HG03457 (cell line): Measurements from ENCODE around the gene CTSK.
A peak's percentile ranks its signal among the peaks of the same experiment; 100 is the strongest.
"Not testable (repeated sequence)": the region's sequence is repeated elsewhere in the genome, so short reads cannot be mapped to it uniquely, and the experiment has no call there.

ENCODE experiments used
- ATAC-seq: cut with Tn5 transposase; IDR thresholded peaks from one replicate; pipeline ENCODE4 v1.9.1; 2021; ENCODE audit warnings: moderate number of reproducible peaks; ENCODE audit not compliant: unreplicated experiment

CTSK gene

GRCh38 chr1:150807249-150808023, 624 bp downstream of the CTSK start:
- no peak for ATAC-seq

- ATAC-seq = no peak
Measured at GRCh38 chr1:150805899-150806298, 2.2 kb downstream of the CTSK start.

GRCh38 chr1:150804671-150805070, 3.4 kb downstream of the CTSK start:
- ATAC-seq = no peak

GRCh38 chr1:150799089-150799488, 9.0 kb downstream of the CTSK start:
- ATAC-seq = no peak

- ATAC-seq = no peak
Measured at GRCh38 chr1:150798525-150798924, 9.5 kb downstream of the CTSK start.

GRCh38 chr1:150796374-150796773, 11.7 kb downstream of the CTSK start:
- ATAC-seq = no peak

- ATAC-seq = not testable (repeated sequence)
Measured at GRCh38 chr1:150793778-150794177, 14.3 kb downstream of the CTSK start.

GRCh38 chr1:150793221-150793620, 14.8 kb downstream of the CTSK start:
- no peak for ATAC-seq

- ATAC-seq = no peak
Measured at GRCh38 chr1:150791585-150791984, 16.5 kb downstream of the CTSK start.

GRCh38 chr1:150789396-150789795, 18.7 kb downstream of the CTSK start:
- no peak for ATAC-seq

GRCh38 chr1:150788946-150789345, 19.1 kb downstream of the CTSK start:
- ATAC-seq = no peak

- no peak for ATAC-seq
Measured at GRCh38 chr1:150787455-150787854, 20.6 kb downstream of the CTSK start.

- ATAC-seq = no peak
Measured at GRCh38 chr1:150780510-150780909, 27.6 kb downstream of the CTSK start.

- no peak for ATAC-seq
Measured at GRCh38 chr1:150778409-150778808, 29.7 kb downstream of the CTSK start.

- ATAC-seq = no peak
Measured at GRCh38 chr1:150777544-150777943, 30.5 kb downstream of the CTSK start.

GRCh38 chr1:150775931-150776505, 32.0 kb downstream of the CTSK start:
- ATAC-seq = not testable (repeated sequence)

GRCh38 chr1:150775276-150775675, 32.8 kb downstream of the CTSK start:
- ATAC-seq = no peak

GRCh38 chr1:150772326-150772725, 35.7 kb downstream of the CTSK start:
- no peak for ATAC-seq

- not testable (repeated sequence) for ATAC-seq
Measured at GRCh38 chr1:150767704-150768103, 40.4 kb downstream of the CTSK start.

GRCh38 chr1:150765977-150766301, 42.1 kb downstream of the CTSK start:
- peak; percentile 5 for ATAC-seq

- ATAC-seq = peak; percentile 73
Measured at GRCh38 chr1:150765296-150765976, 42.6 kb downstream of the CTSK start, which contains the start of gene CTSS. TSS of gene CTSS (minus strand) at chr1:150765778. CDS start at chr1:150764763, 1,015 bp downstream.

GRCh38 chr1:150764617-150765101, 43.4 kb downstream of the CTSK start:
- ATAC-seq = no peak
